ENCODE measurements around the gene SLX4IP. TPM values are rescaled to one million over a fixed set of nuclear protein-coding genes. Genes with fewer than 3 reads are reported as not detected.

SLX4IP gene
- polyA plus RNA-seq, 1 experiment, result 2.8 TPM

GRCh38 chr20:10521836-10522235, 86.7 kb downstream of the SLX4IP start:
- Histone ChIP-seq H3K27ac (ENCODE audit: low read depth, low read length) (peak overlapping the region; percentile 23), H3K9me3 (ENCODE audit: control insufficient read depth, insufficient read depth, low read length) (no peaks in the 10 kb centered on the region; the same call in 1 of the 2 replicates), H3K4me3 (ENCODE audit: low read depth, low read length) (no peak overlapping the region), H3K27me3 (ENCODE audit: control insufficient read depth, insufficient read depth, low read length) (no peaks in the 10 kb centered on the region)
- ChIA-PET CTCF (interaction anchor here (0.8 kb wide), 1 partner anchor 31 kb away, joined by 4 read pairs; no protein-coding TSS in a partner anchor), POLR2A (interaction anchor here (0.5 to 1.2 kb wide), 2 partner anchors 15 to 115 kb away, joined by 3 to 5 read pairs; no protein-coding TSS in a partner anchor)
- no peak for DNase-seq (ENCODE audit: low read depth, low spot score)
- no peak for TF ChIP-seq CTCF (IDR thresholded peaks at IDR 0.05; ENCODE audit: low read depth, low read length)

DNA sequence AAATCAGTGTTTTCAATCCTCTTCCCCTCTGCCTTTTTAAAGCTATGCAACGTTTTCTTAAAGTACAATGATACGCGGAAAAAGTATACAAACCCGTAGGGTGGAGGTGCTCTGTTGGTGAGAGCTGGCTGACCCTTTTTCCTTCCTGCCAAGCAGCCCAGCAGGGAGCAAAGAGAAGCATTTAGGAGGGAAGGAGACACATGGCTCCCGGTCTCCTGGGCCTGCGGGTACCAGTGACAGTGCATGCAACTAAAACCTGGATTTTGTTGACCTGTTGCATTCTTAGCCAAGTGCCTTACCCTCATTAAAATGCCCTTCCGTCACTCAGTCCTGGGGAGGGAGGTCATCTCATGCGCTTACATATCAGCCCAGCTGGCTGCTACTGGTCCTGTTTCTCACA, 87.2 kb downstream of the SLX4IP start:
- ChIA-PET POLR2A (no interaction called here), CTCF (interaction anchor here (0.8 kb wide), 1 partner anchor 31 kb away, joined by 4 read pairs; no protein-coding TSS in a partner anchor)
- TF ChIP-seq CTCF (IDR thresholded peaks at IDR 0.05; ENCODE audit: low read depth, low read length), result no peak
- Histone ChIP-seq H3K4me3 (ENCODE audit: low read depth, low read length) (no peak overlapping the region), H3K27ac (ENCODE audit: low read depth, low read length) (no peak overlapping the region), H3K27me3 (ENCODE audit: control insufficient read depth, insufficient read depth, low read length) (no peaks in the 10 kb centered on the region), H3K9me3 (ENCODE audit: control insufficient read depth, insufficient read depth, low read length) (no peaks in the 10 kb centered on the region; the same call in 1 of the 2 replicates)
- DNase-seq (ENCODE audit: low read depth, low spot score), result no peak

- ChIA-PET POLR2A (no interaction called here), CTCF (no interaction called here)
- H3K4me3 ChIP-seq (ENCODE audit: low read depth, low read length), result no peak overlapping the region
- no peaks in the 10 kb centered on the region; the same call in 1 of the 2 replicates for H3K9me3 ChIP-seq (ENCODE audit: control insufficient read depth, insufficient read depth, low read length)
- TF ChIP-seq CTCF (IDR thresholded peaks at IDR 0.05; ENCODE audit: low read depth, low read length), result no peak
- DNase-seq (ENCODE audit: low read depth, low spot score), result no peak
- H3K27ac ChIP-seq (ENCODE audit: low read depth, low read length), result no peak overlapping the region
- no peaks in the 10 kb centered on the region for H3K27me3 ChIP-seq (ENCODE audit: control insufficient read depth, insufficient read depth, low read length)
These were observed 88.3 kb downstream of the SLX4IP start for GRCh38 chr20:10523443-10523842.

- H3K4me3 ChIP-seq (ENCODE audit: low read depth, low read length), result no peak overlapping the region
- CTCF ChIA-PET, result no interaction called here
- POLR2A ChIA-PET, result no interaction called here
- H3K27ac ChIP-seq (ENCODE audit: low read depth, low read length), result no peak overlapping the region
- H3K9me3 ChIP-seq (ENCODE audit: control insufficient read depth, insufficient read depth, low read length), result no peaks in the 10 kb centered on the region; the same call in 1 of the 2 replicates
- no peaks in the 10 kb centered on the region for H3K27me3 ChIP-seq (ENCODE audit: control insufficient read depth, insufficient read depth, low read length)
- DNase-seq (ENCODE audit: low read depth, low spot score), result no peak
- no peak for TF ChIP-seq CTCF (IDR thresholded peaks at IDR 0.05; ENCODE audit: low read depth, low read length)
These were observed 89.0 kb downstream of the SLX4IP start for GRCh38 chr20:10524034-10524476.

- no peak for TF ChIP-seq CTCF (IDR thresholded peaks at IDR 0.05; ENCODE audit: low read depth, low read length)
- Histone ChIP-seq H3K4me3 (ENCODE audit: low read depth, low read length) (no peak overlapping the region), H3K27me3 (ENCODE audit: control insufficient read depth, insufficient read depth, low read length) (no peaks in the 10 kb centered on the region), H3K9me3 (ENCODE audit: control insufficient read depth, insufficient read depth, low read length) (no peaks in the 10 kb centered on the region; the same call in 1 of the 2 replicates), H3K27ac (ENCODE audit: low read depth, low read length) (no peak overlapping the region)
- POLR2A ChIA-PET, result no interaction called here
- no peak for DNase-seq (ENCODE audit: low read depth, low spot score)
- CTCF ChIA-PET, result interaction anchor here (1.0 kb wide), 1 partner anchor 12 kb away, joined by 3 read pairs; no protein-coding TSS in a partner anchor
These were observed 89.5 kb downstream of the SLX4IP start for GRCh38 chr20:10524643-10525042.
